Heart right ventricle (tissue), 16 donors: ENCODE data around the gene C1QL3. TPM values are rescaled to one million over a fixed set of nuclear protein-coding genes. Genes with fewer than 3 reads are reported as not detected.

ENCODE experiments used
- ATAC-seq, 8 donors: fragments of 200-7000 bp; cut with Tn5 transposase; one replicate each; pipeline ENCODE4 v1.9.1; 2020; ENCODE audit warnings: mild to moderate bottlenecking in 8 of 8, moderate library complexity in 8 of 8, moderate number of reproducible peaks in 1 of 8
- DNase-seq, 2 donors: peaks; one replicate each; pipeline ENCODE4 v3.0.0-alpha.2; 2020
- H3K27ac ChIP-seq, 10 donors: fragments of 200-600 bp; sonication (generic) in 2 of 10; one replicate each; pipeline versions ENCODE4 v1.5.0 to v1.8.0; 2020 to 2022; ENCODE audit warnings: mild to moderate bottlenecking in 3 of 10
- H3K27me3 ChIP-seq, 7 donors: fragments of 200-600 bp; one replicate each; pipeline ENCODE4 v1.8.0; 2021 to 2022; ENCODE audit warnings: mild to moderate bottlenecking in 2 of 7
- H3K36me3 ChIP-seq, 9 donors: fragments of 200-600 bp; sonication (generic) in 1 of 9; one replicate each; pipeline versions ENCODE4 v1.5.0 to v1.8.0; 2020 to 2022; ENCODE audit warnings: mild to moderate bottlenecking in 2 of 9
- H3K4me1 ChIP-seq, 9 donors: fragments of 200-600 bp; sonication (generic) in 1 of 9; one replicate each; pipeline versions ENCODE4 v1.5.0 to v1.8.0; 2020 to 2022; ENCODE audit warnings: mild to moderate bottlenecking in 4 of 9
- H3K4me3 ChIP-seq, 10 donors: fragments of 200-600 bp; sonication (generic) in 2 of 10; one replicate each; pipeline versions ENCODE4 v1.5.0 to v1.8.0; 2020 to 2022; ENCODE audit warnings: mild to moderate bottlenecking in 7 of 10, moderate library complexity in 2 of 10
- H3K9me3 ChIP-seq, 11 donors: fragments of 200-600 bp in 10 of 11; sonication (generic) in 2 of 11; one replicate each; pipeline versions ENCODE4 v1.5.0 to v1.8.0; 2013 to 2022; ENCODE audit warnings: mild to moderate bottlenecking in 2 of 11, control low read depth in 1 of 11, moderate library complexity in 1 of 11
- WGBS, 2 donors: extraction: QIAGEN DNeasy Blood & Tissue Kit; methylation state at CpG; one replicate each; pipeline ENCODE4 v1.1.7; 2013; ENCODE audit warnings: inconsistent platforms in 1 of 2; 5-methylcytosine and 5-hydroxymethylcytosine counted together
- intact Hi-C, 10 donors: fragments of 100-400 bp; cut with DNase I; formaldehyde crosslinking; loops; one replicate each; pipeline versions ENCODE4 v1.11.1 to v1.14.2; 2022
- polyA plus RNA-seq, 2 donors: library from polyadenylated mRNA; stranded (reverse); fragments of 200-250 nt; gene quantifications; one replicate each; pipeline ENCODE4 v1.2.3, GENCODE V29; 2013
- total RNA-seq, 10 donors: library from RNA; stranded (reverse); fragmentation: NEBNext Ultra II Directional in 3 of 10; extraction: Animal tissue kit (Norgen Biotek cat#: 25700) in 3 of 10; gene quantifications; one replicate each; pipeline versions ENCODE4 v1.2.1 to v1.2.4, GENCODE V29; 2021 to 2023
- TF ChIP-seq, protein P1 (sequence below), 9 donors: fragments of 200-600 bp; sonication (generic) in 2 of 9; IDR thresholded peaks; one replicate each; pipeline versions ENCODE4 v1.5.0 to v1.8.0; 2021 to 2022; ENCODE audit warnings: antibody characterized with exemption in 9 of 9, mild to moderate bottlenecking in 5 of 9, moderate library complexity in 1 of 9
- donor health status: Arrhythmogenic right ventricular cardiomyopathy.
- donor health status: ischemic (EF 13 %, LVEDD 7.1; RV severe dilation, severe dysfunction).
- donor health status: healthy with polysubstance abuse.
- donor health status: DM: no; HTN: yes; CAD: no.
- donor health status: DM: no; HTN: no; CAD: no.
- donor health status: ischemic (EF 25% LVEDD 6.9; RV normal size, moderate dysfunction).
- donor health status: ischemic (EF 25% LVEDD 5.7; RV mildly dilated, moderate dysfunction).
- donor health status: healthy.
- donor health status: DM: yes; HTN: yes; CAD: no.
- donor health status: Ischemic cardiomyopathy.
- donor health status: ischemic (EF 35%, LVEDD 5.7; RV mildly dilated, moderate dysfunction).
- donor health status: nonischemic (EF 11% LVEDD 7.7; RV severe dilation, severe dysfunction).
- donor health status: DM: yes; HTN: yes; CAD: no.
- donor health status: PGD.
- donor health status: ischemic (EF 29% LVEDD 5.4; RV normal size, mild dysfunction).
- donor health status: nonischemic (EF 23%, LVEDD 6.1; RV moderate dilation, normal function).

The C1QL3 gene
- total and polyA plus RNA-seq, 12 donors, result 0.03 to 0.24 (median 0.10) TPM; not detected in 9

DNA sequence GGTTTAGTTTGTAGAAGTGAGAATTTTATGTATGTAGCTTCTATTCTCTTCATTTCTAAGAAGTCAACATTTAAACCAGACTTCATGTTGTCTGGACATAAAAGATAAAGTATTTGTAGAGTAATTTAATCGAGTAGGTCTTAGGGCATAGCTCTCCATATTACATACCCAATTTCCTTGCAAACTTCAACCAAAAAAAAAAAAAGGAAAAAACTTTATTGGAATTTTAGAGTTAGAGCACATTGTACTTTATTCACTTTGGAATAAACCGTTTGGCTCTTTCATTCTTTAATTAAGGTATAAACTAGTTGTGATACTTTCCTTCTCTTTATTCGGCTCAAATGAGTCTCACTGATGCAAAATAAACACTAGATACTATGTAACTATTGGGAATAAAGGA is 48.9 kb downstream of the C1QL3 start:
- 93 to 96% methylated on average over 3 of the region's 3 CpGs for WGBS, 2 donors
- intact Hi-C loops, result no loop called here
- no peak overlapping the region for H3K27ac ChIP-seq
- DNase-seq (no peak), ATAC-seq (no peak)
- no peak overlapping the region for H3K4me3 ChIP-seq
- peaks cover 0 to 11% (median 0%) of the 10 kb centered on the region in 9 donors for H3K4me1 ChIP-seq
- no peaks in the 10 kb centered on the region for H3K9me3 ChIP-seq
- TF ChIP-seq, protein P1, sequence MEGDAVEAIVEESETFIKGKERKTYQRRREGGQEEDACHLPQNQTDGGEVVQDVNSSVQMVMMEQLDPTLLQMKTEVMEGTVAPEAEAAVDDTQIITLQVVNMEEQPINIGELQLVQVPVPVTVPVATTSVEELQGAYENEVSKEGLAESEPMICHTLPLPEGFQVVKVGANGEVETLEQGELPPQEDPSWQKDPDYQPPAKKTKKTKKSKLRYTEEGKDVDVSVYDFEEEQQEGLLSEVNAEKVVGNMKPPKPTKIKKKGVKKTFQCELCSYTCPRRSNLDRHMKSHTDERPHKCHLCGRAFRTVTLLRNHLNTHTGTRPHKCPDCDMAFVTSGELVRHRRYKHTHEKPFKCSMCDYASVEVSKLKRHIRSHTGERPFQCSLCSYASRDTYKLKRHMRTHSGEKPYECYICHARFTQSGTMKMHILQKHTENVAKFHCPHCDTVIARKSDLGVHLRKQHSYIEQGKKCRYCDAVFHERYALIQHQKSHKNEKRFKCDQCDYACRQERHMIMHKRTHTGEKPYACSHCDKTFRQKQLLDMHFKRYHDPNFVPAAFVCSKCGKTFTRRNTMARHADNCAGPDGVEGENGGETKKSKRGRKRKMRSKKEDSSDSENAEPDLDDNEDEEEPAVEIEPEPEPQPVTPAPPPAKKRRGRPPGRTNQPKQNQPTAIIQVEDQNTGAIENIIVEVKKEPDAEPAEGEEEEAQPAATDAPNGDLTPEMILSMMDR (IDR thresholded peaks at IDR 0.05), result no peak
- peaks cover 0 to 4% (median 0%) of the 10 kb centered on the region in 9 donors for H3K36me3 ChIP-seq
- H3K27me3 ChIP-seq, result no peaks in the 10 kb centered on the region

DNA sequence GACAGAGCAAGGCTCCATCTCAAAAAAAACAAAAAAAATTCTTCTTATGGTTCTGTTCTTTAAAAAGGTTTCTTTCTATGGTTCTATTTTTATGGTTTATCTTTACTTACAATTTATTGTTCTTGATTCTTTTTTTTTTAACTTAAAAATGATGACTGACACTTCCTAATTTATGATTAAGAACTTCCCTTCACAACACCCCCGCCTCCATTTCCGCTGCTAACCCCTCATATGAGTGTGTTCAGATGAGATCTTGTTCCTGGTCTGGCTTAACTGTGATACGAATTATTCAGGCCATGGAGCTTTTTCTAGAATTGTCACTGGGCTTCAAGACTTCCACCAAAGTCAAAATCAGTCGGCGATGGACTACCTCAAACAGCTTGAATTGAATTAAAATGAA is 50.9 kb downstream of the C1QL3 start:
- H3K36me3 ChIP-seq, result peaks cover 0 to 4% (median 0%) of the 10 kb centered on the region in 9 donors
- H3K27ac ChIP-seq, result no peak overlapping the region
- DNase-seq (no peak), ATAC-seq (no peak)
- TF ChIP-seq, protein P1 (IDR thresholded peaks at IDR 0.05), result no peak
- intact Hi-C loops, result no loop called here
- no peaks in the 10 kb centered on the region for H3K9me3 ChIP-seq
- 74 to 75% methylated on average over 5 of the region's 5 CpGs for WGBS, 2 donors
- peaks cover 0 to 11% (median 0%) of the 10 kb centered on the region in 9 donors for H3K4me1 ChIP-seq
- no peak overlapping the region for H3K4me3 ChIP-seq
- no peaks in the 10 kb centered on the region for H3K27me3 ChIP-seq

DNA sequence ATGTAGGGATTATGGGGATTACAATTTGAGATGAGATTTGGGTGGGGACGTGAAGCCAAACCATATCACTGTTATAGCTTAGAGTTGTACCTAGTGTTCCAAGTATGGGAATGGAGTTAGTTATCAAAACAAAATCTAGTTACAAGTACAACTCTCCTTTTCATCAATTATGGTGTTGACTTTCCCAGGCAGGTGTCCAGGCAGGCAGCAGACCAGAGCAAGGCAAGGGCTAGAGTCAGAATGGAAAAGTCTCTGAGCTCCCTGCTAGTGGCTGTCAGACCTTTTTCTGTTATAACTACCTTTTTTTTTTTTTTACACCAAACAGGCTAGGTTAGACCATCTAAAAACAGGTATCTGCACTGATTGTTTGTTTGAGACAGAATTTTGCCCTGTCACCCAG is 55.7 kb downstream of the C1QL3 start:
- intact Hi-C loops, result no loop called here
- WGBS, 2 donors, result 96 to 97% methylated on average over 1 of the region's 1 CpG
- Histone ChIP-seq H3K9me3 (no peaks in the 10 kb centered on the region), H3K27me3 (no peaks in the 10 kb centered on the region), H3K27ac (no peak overlapping the region), H3K4me1 (peaks cover 0 to 7% (median 0%) of the 10 kb centered on the region in 9 donors), H3K36me3 (peaks cover 0 to 4% (median 0%) of the 10 kb centered on the region in 9 donors), H3K4me3 (no peak overlapping the region)
- no peak for ATAC-seq
- no peak for DNase-seq
- TF ChIP-seq, protein P1 (IDR thresholded peaks at IDR 0.05), result no peak

Other genes starting within 250 kb of the C1QL3 start
- 10 to 100 TPM in 9 of 10 donors, 1 to 10 TPM in 1; 8.9 to 21.4 (median 14.7) TPM for gene PTER, start 84.9 kb downstream of the C1QL3 start, total RNA-seq
- 1 to 10 TPM; 2.9 to 3.7 TPM for gene PTER, start 84.9 kb downstream of the C1QL3 start, polyA plus RNA-seq